ENCODE measurements around the gene RALGPS1.

The RALGPS1 gene

DNA sequence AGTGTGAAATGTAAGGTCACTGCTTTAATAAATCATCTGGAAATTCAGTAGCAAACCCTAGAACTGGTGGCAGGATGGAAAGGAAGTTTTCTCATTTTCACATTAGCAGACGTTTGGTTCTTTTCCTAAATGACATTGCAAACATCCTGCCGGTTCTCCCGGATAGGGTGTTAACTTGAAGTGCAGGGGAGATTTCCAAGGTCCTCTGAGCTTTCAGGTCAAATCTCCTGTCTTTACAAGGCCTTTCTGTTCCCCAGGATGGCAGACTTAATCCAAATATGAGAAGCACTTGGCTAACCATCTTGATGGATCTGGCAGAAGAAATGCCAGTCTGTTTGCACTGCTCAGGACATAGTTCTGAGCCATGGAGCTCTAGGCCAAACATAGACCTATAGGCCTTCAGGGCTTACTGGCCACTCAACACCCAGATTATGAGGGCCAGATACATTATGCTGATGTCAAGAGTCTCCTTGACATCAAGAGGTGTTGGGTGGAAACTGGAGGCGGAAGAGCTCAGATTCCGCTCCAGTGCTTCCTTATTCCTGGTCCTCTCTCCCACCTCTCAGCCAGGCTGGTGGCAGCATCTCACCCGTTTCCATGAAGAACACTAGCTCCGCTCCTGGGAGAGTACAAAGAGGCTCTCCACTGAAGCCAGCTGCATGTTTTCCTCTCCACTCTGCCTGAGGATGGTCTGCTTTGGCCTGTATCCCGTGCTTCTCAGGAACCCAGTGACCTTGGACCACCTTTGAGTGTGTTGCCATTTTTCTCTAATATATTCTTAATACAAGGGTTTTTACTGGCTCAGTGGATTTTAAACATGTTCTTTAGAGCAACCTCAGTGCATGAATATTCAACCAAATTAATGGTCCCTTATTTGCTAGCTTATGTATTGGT lies 61.0 kb downstream of the RALGPS1 start:
- TF ChIP-seq, protein P1, sequence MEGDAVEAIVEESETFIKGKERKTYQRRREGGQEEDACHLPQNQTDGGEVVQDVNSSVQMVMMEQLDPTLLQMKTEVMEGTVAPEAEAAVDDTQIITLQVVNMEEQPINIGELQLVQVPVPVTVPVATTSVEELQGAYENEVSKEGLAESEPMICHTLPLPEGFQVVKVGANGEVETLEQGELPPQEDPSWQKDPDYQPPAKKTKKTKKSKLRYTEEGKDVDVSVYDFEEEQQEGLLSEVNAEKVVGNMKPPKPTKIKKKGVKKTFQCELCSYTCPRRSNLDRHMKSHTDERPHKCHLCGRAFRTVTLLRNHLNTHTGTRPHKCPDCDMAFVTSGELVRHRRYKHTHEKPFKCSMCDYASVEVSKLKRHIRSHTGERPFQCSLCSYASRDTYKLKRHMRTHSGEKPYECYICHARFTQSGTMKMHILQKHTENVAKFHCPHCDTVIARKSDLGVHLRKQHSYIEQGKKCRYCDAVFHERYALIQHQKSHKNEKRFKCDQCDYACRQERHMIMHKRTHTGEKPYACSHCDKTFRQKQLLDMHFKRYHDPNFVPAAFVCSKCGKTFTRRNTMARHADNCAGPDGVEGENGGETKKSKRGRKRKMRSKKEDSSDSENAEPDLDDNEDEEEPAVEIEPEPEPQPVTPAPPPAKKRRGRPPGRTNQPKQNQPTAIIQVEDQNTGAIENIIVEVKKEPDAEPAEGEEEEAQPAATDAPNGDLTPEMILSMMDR (IDR thresholded peaks at IDR 0.05; ENCODE audit: extremely low read depth, insufficient read depth, missing control alignments): no peak
- no peak for DNase-seq (ENCODE audit: low spot score)
- in situ Hi-C loops (cut with MboI; ENCODE audit: low pct_unique_long_range_greater_than_20kb, low sequenced_read_pairs, unreplicated experiment): no loop called here

DNA sequence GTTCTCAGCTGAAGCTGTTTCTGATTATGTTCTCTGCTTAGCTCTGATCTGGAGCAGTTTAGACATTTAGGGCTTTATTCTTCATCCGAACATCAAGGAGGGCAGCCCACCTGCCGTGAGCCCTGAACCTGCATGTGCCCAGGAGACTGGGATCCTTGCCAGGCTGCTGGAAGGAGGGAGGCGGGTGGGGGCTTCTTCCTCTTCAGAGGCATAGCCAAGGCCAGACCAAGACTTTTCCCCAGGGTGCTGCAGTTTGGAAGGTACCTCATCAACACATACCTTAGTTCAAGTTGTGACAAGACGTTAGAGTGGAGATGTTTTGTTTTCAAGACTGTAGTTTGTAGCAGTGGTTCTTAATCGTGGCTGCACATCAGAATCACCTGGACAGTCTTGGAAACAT lies 64.9 kb downstream of the RALGPS1 start:
- TF ChIP-seq, protein P1 (IDR thresholded peaks at IDR 0.05; ENCODE audit: extremely low read depth, insufficient read depth, missing control alignments): no peak
- in situ Hi-C loops (cut with MboI; ENCODE audit: low pct_unique_long_range_greater_than_20kb, low sequenced_read_pairs, unreplicated experiment): no loop called here
- no peak for DNase-seq (ENCODE audit: low spot score)

DNA sequence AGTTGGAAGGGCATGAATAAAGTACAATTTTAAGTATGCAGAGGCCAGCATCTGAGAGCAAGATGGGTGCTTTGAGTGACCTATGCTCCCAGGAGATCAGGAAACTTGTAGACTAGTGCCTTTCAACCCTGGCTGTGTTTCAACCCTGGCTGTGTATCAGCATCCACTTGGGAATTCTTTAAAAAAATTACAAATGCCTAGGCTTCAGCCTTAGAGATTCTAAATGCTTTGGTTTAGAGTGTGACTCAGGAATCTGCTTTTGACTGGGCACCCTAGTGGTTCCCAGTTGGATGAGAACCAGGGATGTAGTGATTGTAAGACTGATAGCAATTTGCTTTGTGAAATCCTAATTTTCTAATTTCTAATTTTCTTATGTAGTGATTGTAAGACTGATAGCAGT lies 65.6 kb downstream of the RALGPS1 start:
- TF ChIP-seq, protein P1 (IDR thresholded peaks at IDR 0.05; ENCODE audit: extremely low read depth, insufficient read depth, missing control alignments): no peak
- in situ Hi-C loops (cut with MboI; ENCODE audit: low pct_unique_long_range_greater_than_20kb, low sequenced_read_pairs, unreplicated experiment): no loop called here
- DNase-seq (ENCODE audit: low spot score): no peak

DNA sequence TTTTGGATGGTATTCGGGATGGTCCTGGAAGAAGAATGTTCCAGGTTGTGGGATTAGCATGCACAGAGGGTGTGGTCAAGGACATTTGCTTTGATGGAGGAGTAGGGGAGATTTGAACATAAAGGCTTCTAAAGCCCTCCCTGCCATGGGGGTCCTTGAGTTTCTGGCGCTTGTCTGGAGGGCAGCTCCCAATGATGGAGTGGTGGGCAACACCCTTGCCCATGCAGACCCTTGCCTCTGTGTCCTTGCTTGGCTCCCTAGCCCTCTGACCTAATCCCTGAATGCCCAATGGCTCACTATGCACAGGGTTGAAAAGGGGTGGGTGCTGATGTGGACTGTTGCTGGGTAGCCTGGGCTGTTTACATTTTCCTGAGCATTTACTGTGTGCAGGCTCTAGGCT lies 66.6 kb downstream of the RALGPS1 start:
- in situ Hi-C loops (cut with MboI; ENCODE audit: low pct_unique_long_range_greater_than_20kb, low sequenced_read_pairs, unreplicated experiment): no loop called here
- DNase-seq (ENCODE audit: low spot score): no peak
- TF ChIP-seq, protein P1 (IDR thresholded peaks at IDR 0.05; ENCODE audit: extremely low read depth, insufficient read depth, missing control alignments): no peak

DNA sequence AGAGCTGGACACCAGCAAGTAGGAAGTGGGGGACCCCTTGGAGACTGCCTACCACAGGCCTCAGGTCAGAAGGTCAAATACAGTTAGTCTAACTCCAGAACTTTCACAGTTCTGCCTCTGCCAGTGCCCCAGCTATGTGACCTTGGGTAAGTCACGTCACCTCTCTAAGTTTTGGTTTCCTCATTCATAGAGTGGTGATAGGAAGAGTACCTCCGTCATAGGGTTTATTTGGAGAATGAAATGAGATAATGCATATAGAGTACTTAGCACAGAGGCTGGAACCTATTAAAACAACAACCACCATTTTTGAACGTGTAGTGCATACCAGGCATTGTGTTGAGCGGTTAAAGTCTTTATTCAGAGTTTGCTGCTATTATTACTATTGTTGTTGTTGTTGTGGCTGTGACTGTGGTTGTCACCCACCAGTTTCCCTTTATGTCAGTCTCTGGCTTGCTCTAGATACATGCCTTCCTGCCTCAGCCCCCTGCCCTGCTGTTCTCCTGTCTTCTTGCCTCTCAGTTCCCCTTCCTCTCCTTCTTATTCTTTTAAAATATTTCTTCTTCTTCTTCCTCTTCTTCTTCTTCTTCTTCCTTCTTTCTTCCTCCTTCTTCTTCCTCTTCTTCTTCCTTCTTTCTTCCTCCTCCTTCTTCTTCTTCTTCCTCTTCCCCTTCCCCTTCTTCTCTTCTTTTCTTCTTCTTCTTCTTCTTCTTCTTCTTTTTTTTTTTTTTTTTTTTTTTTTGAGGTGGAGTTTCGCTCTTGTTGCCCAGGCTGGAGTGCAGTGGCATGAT lies 67.8 kb downstream of the RALGPS1 start:
- TF ChIP-seq, protein P1 (IDR thresholded peaks at IDR 0.05; ENCODE audit: extremely low read depth, insufficient read depth, missing control alignments): no peak
- DNase-seq (ENCODE audit: low spot score): no peak
- in situ Hi-C loops (cut with MboI; ENCODE audit: low pct_unique_long_range_greater_than_20kb, low sequenced_read_pairs, unreplicated experiment): no loop called here

DNA sequence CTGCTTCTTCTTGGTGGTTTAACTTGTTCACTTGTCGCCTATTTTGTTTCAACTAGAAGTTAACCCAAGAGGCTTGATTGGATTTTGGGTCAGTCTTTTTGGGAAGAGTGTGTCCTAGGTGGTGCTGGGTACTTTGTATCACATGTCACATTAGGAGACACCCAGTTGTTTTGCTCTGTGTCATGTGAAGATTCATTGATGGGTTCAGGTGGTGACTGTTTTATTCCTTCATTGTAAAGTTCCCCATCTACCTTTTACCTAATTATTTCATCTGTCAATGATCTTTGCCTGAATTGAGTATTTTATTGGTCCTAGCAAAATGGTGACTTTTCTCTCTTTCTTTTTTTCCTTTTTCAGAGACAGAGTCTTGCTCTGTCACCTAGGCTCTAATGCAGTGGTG lies 69.2 kb downstream of the RALGPS1 start:
- TF ChIP-seq, protein P1 (IDR thresholded peaks at IDR 0.05; ENCODE audit: extremely low read depth, insufficient read depth, missing control alignments): no peak
- DNase-seq (ENCODE audit: low spot score): no peak
- in situ Hi-C loops (cut with MboI; ENCODE audit: low pct_unique_long_range_greater_than_20kb, low sequenced_read_pairs, unreplicated experiment): no loop called here
